HG03457 (cell line): Measurements from ENCODE around the gene SENP1.

ENCODE experiments used
- ATAC-seq: cut with Tn5 transposase; IDR thresholded peaks from one replicate; pipeline ENCODE4 v1.9.1; 2021; ENCODE audit warnings: moderate number of reproducible peaks; ENCODE audit not compliant: unreplicated experiment

SENP1 gene

DNA sequence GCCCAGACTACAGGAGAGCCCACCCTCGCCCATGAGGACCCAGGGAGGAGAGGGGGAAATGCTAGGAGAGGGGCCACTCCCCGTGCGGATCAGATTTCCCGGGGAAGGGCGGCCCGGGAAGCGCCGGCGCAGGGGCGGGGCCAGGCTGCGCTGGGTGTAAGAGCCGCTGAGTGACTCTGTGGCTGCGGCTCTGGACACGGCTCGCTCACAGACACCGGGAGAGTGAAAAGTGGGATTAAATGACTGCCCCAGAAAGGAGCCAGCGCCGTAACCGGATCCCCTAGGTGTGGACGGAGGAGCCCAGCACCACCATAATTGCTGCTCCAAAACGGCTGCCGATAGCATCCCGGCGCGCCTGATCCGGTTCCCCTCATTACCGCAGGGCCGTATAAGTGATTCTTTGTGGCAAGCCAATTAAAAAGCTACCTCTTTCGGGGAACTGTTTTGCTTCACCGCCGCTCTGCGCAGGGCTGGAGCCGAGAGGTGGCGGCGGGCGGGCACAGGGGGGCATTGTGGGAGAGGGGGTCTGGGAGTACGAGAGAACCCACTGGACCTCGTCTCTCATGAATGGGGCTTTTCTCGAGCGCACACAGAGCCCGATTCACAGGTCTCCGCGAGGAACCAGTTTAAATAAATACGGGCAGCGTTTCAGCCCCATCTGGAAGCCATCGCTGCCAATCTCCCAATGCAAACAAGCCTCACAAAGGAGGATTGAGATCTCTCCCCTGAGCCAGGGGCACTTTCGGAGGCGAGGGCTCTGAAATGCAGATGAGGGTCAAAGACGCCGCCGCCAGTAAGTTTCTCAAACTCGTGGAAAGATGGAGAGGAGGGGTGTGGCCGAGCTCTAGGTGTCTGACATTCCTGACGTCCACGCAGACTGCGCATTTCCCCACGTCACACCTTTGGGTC is 104.1 kb downstream of the SENP1 start:
- ATAC-seq, result no peak

DNA sequence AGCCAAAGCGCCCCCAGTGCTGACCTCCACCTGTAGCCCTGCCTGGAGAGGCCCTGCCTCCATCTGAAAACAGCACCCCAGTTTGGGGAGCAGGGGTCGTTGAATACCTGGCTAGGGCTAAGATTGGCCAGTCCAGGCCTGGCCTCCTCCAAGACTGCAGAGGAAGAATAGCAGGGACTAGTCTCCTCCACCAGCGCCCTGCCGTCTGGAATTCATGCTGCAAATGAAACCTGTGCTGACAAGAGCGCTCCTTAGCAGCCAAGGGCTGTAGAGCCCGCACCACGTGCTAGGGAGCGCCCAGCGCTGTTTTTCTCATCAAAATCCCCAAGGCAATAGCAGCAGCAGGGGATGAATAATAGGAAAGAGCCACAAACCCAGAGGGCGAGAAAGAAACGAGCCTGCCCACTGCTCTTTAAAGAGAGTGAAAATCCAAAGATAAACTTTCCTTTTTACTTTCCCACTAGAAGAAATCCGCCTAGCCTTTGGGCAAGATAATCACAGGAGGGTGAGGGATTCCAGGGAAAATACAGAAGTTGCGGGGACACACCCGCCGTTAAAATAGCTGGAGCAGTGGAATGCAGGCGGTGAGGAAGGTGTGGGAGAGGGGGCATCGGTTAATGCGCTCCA is 104.9 kb downstream of the SENP1 start:
- no peak for ATAC-seq

DNA sequence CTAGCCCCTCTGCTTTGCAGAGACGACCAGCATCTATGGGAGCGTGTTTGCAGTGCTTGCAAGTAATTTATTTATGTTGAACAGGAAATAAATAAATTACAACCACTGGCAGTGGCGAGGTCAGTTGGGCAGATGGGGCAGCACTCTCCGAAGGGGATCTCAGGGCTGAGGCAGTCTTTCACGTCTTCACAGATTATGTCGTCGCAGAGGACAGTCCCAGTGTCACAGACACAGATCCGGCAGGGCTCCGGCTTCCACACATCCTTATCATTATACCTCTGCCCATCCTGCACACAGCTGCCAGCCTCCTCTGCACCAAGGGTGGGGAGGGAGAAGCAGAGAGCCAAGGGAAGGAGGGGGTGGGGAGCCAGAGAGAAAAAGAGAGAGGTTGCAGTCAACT is 106.1 kb downstream of the SENP1 start:
- ATAC-seq, result no peak

DNA sequence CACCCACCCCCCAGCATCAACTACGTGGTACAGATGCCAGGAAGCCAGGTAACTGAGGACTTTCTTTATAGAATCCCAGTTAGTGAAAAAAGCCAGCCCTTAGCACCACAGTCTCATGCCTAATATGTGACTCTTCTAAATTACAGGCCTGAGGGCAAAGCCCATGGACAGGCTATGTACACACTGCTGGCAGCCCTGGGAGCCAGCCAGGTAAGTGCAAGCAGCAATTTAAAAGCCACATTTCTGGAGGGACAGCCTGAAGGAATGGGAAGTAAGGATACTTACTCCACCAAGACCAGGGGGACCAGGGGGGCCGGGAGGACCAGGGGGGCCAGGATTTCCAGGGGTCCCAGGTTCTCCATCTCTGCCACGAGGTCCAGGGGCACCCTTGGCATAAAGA is 108.6 kb downstream of the SENP1 start:
- ATAC-seq, result no peak

- ATAC-seq, result no peak
Observed at GRCh38 chr12:47995981-47996401, 109.9 kb downstream of the SENP1 start.

GRCh38 chr12:47993491-47993890 is 112.4 kb downstream of the SENP1 start:
- no peak for ATAC-seq
